Heart left ventricle (tissue), 16 donors: ENCODE measurements around the gene BEAN1. TPM values are rescaled to one million over a fixed set of nuclear protein-coding genes. Genes with fewer than 3 reads are reported as not detected.
A peak's percentile ranks its signal among the peaks of the same experiment; 100 is the strongest.
"Not testable (repeated sequence)": the region's sequence is repeated elsewhere in the genome, so short reads cannot be mapped to it uniquely, and the experiment has no call there.

ENCODE experiments used
- ATAC-seq, 4 donors: fragments of 200-7000 bp; cut with Tn5 transposase; one replicate each; pipeline ENCODE4 v1.9.1; 2020 to 2022; ENCODE audit warnings: moderate library complexity in 4 of 4, mild to moderate bottlenecking in 3 of 4, moderate number of reproducible peaks in 1 of 4
- DNase-seq, 5 donors: peaks; one replicate each; pipeline ENCODE4 v3.0.0-alpha.2; 2020
- H3K27ac ChIP-seq, 12 donors: fragments of 200-600 bp; sonication (generic) in 4 of 12; one replicate each; pipeline versions ENCODE4 v1.5.0 to v1.8.0; 2016 to 2022; ENCODE audit warnings: mild to moderate bottlenecking in 2 of 12
- H3K27me3 ChIP-seq, 9 donors: fragments of 200-600 bp; sonication (generic) in 2 of 9; one replicate each; pipeline versions ENCODE4 v1.5.1 to v1.8.0; 2016 to 2022; ENCODE audit warnings: mild to moderate bottlenecking in 3 of 9
- H3K36me3 ChIP-seq, 9 donors: fragments of 200-600 bp; sonication (generic) in 2 of 9; one replicate each; pipeline versions ENCODE4 v1.5.0 to v1.8.0; 2018 to 2022; ENCODE audit warnings: mild to moderate bottlenecking in 2 of 9
- H3K4me1 ChIP-seq, 12 donors: fragments of 200-600 bp; sonication (generic) in 4 of 12; one replicate each; pipeline versions ENCODE4 v1.5.0 to v1.8.0; 2016 to 2022; ENCODE audit warnings: mild to moderate bottlenecking in 3 of 12
- H3K4me3 ChIP-seq, 12 donors: fragments of 200-600 bp; sonication (generic) in 4 of 12; one replicate each; pipeline versions ENCODE4 v1.5.0 to v1.8.0; 2017 to 2022; ENCODE audit warnings: mild to moderate bottlenecking in 9 of 12, moderate library complexity in 4 of 12
- H3K9me3 ChIP-seq, 12 donors: fragments of 200-600 bp; sonication (generic) in 4 of 12; one replicate each; pipeline versions ENCODE4 v1.5.0 to v1.8.0; 2016 to 2022; ENCODE audit warnings: mild to moderate bottlenecking in 1 of 12
- CTCF ChIP-seq, 12 donors: fragments of 200-600 bp; sonication (generic) in 4 of 12; IDR thresholded peaks; one replicate each; pipeline versions ENCODE4 v1.5.0 to v1.8.0; 2018 to 2022; ENCODE audit warnings: antibody characterized with exemption in 12 of 12, mild to moderate bottlenecking in 5 of 12
- POLR2A ChIP-seq, 2 donors: fragments of 450-650 bp; IDR thresholded peaks; one replicate each; pipeline ENCODE4 v1.6.1; 2017; ENCODE audit warnings: antibody characterized with exemption in 2 of 2, mild to moderate bottlenecking in 2 of 2, moderate library complexity in 2 of 2
- WGBS, 4 donors: extraction: QIAGEN DNeasy Blood & Tissue Kit in 2 of 4; methylation state at CpG; one replicate each; pipeline versions ENCODE4 v1.1.5 to v1.1.7; 2013 to 2018; 5-methylcytosine and 5-hydroxymethylcytosine counted together
- intact Hi-C, 10 donors: fragments of 100-400 bp; cut with DNase I; formaldehyde crosslinking; loops; one replicate each; pipeline versions ENCODE4 v1.11.1 to v1.14.2; 2022
- polyA plus RNA-seq, 2 donors: library from polyadenylated mRNA; stranded (reverse); fragments of 200-250 nt; gene quantifications; one replicate each; pipeline ENCODE4 v1.2.3, GENCODE V29; 2013
- total RNA-seq, 9 donors: library from RNA; depleted of rRNA in 2 of 9; stranded (reverse); fragments of >200 nt in 2 of 9; fragmentation: NEBNext Ultra II Directional in 3 of 9; extraction: Animal tissue kit (Norgen Biotek cat#: 25700) in 3 of 9; gene quantifications; one replicate each; pipeline versions ENCODE4 v1.1.0 to v1.2.4, GENCODE V29; 2016 to 2023
- donor health status: ischemic (EF 13 %, LVEDD 7.1; RV severe dilation, severe dysfunction).
- donor health status: healthy with polysubstance abuse.
- donor health status: DM: no; HTN: yes; CAD: no.
- donor health status: DM: no; HTN: no; CAD: no.
- donor health status: ischemic (EF 25% LVEDD 6.9; RV normal size, moderate dysfunction).
- donor health status: ischemic (EF 25% LVEDD 5.7; RV mildly dilated, moderate dysfunction).
- donor health status: healthy.
- donor health status: DM: yes; HTN: yes; CAD: no.
- donor health status: ischemic (EF 35%, LVEDD 5.7; RV mildly dilated, moderate dysfunction).
- donor health status: nonischemic (EF 11% LVEDD 7.7; RV severe dilation, severe dysfunction).
- donor health status: DM: yes; HTN: yes; CAD: no.
- donor health status: PGD.
- donor health status: ischemic (EF 29% LVEDD 5.4; RV normal size, mild dysfunction).
- donor health status: nonischemic (EF 23%, LVEDD 6.1; RV moderate dilation, normal function).

BEAN1 gene
- total and polyA plus RNA-seq, 11 donors: 0.30 to 8.8 (median 1.5) TPM

GRCh38 chr16:66444049-66444481 is 17.0 kb downstream of the BEAN1 start:
- peak in 2 of 4 donors; percentile 25 to 53 for ATAC-seq
- 68 to 74% (median 70%) methylated on average over 3 of the region's 3 CpGs for WGBS, 4 donors
- no peaks in the 10 kb centered on the region for H3K9me3 ChIP-seq
- H3K27ac ChIP-seq: no peak overlapping the region
- intact Hi-C loops: no loop called here
- no peak for DNase-seq
- no peaks in the 10 kb centered on the region for H3K27me3 ChIP-seq
- no peaks in the 10 kb centered on the region for H3K4me1 ChIP-seq
- TF ChIP-seq CTCF (IDR thresholded peaks at IDR 0.05) (peak in 1 of 12 donors; percentile 12), POLR2A (IDR thresholded peaks at IDR 0.05) (no peak)
- no peak overlapping the region for H3K4me3 ChIP-seq
- H3K36me3 ChIP-seq: no peaks in the 10 kb centered on the region

- 60 to 77% (median 71%) methylated on average over 1 of the region's 1 CpG for WGBS, 4 donors
- ATAC-seq (peak in 3 of 4 donors; percentile 30 to 58 (median 36)), DNase-seq (peak in 2 of 5 donors; percentile 49 to 59)
- TF ChIP-seq CTCF (IDR thresholded peaks at IDR 0.05): no peak
- no peak for TF ChIP-seq POLR2A (IDR thresholded peaks at IDR 0.05)
- no peaks in the 10 kb centered on the region for H3K4me1 ChIP-seq
- no peak overlapping the region for H3K4me3 ChIP-seq
- no peaks in the 10 kb centered on the region for H3K36me3 ChIP-seq
- H3K27ac ChIP-seq: no peak overlapping the region
- no peaks in the 10 kb centered on the region for H3K9me3 ChIP-seq
- intact Hi-C loops: no loop called here
- no peaks in the 10 kb centered on the region for H3K27me3 ChIP-seq
These were observed 19.6 kb downstream of the BEAN1 start for GRCh38 chr16:66446737-66447136.

GRCh38 chr16:66447491-66447890 is 20.4 kb downstream of the BEAN1 start:
- ATAC-seq (no peak), DNase-seq (no peak)
- no peak overlapping the region for H3K27ac ChIP-seq
- no peaks in the 10 kb centered on the region for H3K4me1 ChIP-seq
- no peaks in the 10 kb centered on the region for H3K27me3 ChIP-seq
- no peak overlapping the region for H3K4me3 ChIP-seq
- H3K36me3 ChIP-seq: no peaks in the 10 kb centered on the region
- TF ChIP-seq CTCF (IDR thresholded peaks at IDR 0.05) (no peak), POLR2A (IDR thresholded peaks at IDR 0.05) (no peak)
- no peaks in the 10 kb centered on the region for H3K9me3 ChIP-seq
- intact Hi-C loops: no loop called here

GRCh38 chr16:66451548-66451947 is 24.5 kb downstream of the BEAN1 start:
- no peak for DNase-seq
- no peaks in the 10 kb centered on the region for H3K27me3 ChIP-seq
- no peaks in the 10 kb centered on the region for H3K4me1 ChIP-seq
- H3K9me3 ChIP-seq: no peaks in the 10 kb centered on the region
- no peak overlapping the region for H3K4me3 ChIP-seq
- no peaks in the 10 kb centered on the region for H3K36me3 ChIP-seq
- TF ChIP-seq CTCF (IDR thresholded peaks at IDR 0.05): no peak
- intact Hi-C loops: no loop called here
- WGBS, 4 donors: 85 to 91% (median 86%) methylated on average over 3 of the region's 3 CpGs
- ATAC-seq: no peak
- H3K27ac ChIP-seq: no peak overlapping the region

- H3K27ac ChIP-seq, H3K9me3 ChIP-seq, H3K36me3 ChIP-seq, H3K4me1 ChIP-seq, H3K4me3 ChIP-seq, ATAC-seq, H3K27me3 ChIP-seq, intact Hi-C loops, DNase-seq: not testable (repeated sequence)
- WGBS, 4 donors: 91 to 95% (median 93%) methylated on average over 1 of the region's 1 CpG
These were observed 26.1 kb downstream of the BEAN1 start for GRCh38 chr16:66453230-66453629.
